ENCODE data around the gene CATSPER4.

DNA sequence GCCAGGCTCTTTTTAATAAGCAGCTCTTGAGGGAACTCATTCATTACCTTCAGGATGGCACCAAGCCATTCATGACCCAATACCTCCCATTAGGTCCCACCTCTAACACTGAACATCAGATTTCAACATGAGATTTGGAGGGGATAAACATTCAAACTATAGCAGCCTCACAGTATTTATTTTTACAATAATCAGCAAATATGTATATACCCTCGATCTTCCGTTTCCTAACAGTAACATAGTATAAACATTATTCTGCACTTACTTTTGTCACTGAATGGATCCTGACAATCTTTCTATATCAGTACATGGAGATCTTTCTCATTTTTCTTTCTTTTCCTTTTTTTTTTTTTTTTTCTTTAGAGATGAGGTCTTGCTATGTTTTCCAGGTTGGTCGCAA, 5.4 kb downstream of the CATSPER4 start:
- TF ChIP-seq, protein P1, sequence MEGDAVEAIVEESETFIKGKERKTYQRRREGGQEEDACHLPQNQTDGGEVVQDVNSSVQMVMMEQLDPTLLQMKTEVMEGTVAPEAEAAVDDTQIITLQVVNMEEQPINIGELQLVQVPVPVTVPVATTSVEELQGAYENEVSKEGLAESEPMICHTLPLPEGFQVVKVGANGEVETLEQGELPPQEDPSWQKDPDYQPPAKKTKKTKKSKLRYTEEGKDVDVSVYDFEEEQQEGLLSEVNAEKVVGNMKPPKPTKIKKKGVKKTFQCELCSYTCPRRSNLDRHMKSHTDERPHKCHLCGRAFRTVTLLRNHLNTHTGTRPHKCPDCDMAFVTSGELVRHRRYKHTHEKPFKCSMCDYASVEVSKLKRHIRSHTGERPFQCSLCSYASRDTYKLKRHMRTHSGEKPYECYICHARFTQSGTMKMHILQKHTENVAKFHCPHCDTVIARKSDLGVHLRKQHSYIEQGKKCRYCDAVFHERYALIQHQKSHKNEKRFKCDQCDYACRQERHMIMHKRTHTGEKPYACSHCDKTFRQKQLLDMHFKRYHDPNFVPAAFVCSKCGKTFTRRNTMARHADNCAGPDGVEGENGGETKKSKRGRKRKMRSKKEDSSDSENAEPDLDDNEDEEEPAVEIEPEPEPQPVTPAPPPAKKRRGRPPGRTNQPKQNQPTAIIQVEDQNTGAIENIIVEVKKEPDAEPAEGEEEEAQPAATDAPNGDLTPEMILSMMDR (conservative IDR thresholded peaks at IDR 0.05; ENCODE audit: low read length) = no peak
- no peak for TF ChIP-seq EZH2phosphoT487 (IDR thresholded peaks at IDR 0.05; ENCODE audit: borderline replicate concordance)

Measured in Loucy (cell line).